DMS153 (cell line): ENCODE results near the gene IRX4.
"Not testable (repeated sequence)": the region's sequence is repeated elsewhere in the genome, so short reads cannot be mapped to it uniquely, and the experiment has no call there.

Source experiments
- DNase-seq: peaks from one replicate; lab custom pipeline; 2025; lab: John Stamatoyannopoulos, UW

The IRX4 gene

GRCh38 chr5:1877103-1878049, 5.3 kb downstream of the IRX4 start:
- DNase-seq = no peak

GRCh38 chr5:1876660-1877064, 6.1 kb downstream of the IRX4 start:
- DNase-seq = no peak

DNA sequence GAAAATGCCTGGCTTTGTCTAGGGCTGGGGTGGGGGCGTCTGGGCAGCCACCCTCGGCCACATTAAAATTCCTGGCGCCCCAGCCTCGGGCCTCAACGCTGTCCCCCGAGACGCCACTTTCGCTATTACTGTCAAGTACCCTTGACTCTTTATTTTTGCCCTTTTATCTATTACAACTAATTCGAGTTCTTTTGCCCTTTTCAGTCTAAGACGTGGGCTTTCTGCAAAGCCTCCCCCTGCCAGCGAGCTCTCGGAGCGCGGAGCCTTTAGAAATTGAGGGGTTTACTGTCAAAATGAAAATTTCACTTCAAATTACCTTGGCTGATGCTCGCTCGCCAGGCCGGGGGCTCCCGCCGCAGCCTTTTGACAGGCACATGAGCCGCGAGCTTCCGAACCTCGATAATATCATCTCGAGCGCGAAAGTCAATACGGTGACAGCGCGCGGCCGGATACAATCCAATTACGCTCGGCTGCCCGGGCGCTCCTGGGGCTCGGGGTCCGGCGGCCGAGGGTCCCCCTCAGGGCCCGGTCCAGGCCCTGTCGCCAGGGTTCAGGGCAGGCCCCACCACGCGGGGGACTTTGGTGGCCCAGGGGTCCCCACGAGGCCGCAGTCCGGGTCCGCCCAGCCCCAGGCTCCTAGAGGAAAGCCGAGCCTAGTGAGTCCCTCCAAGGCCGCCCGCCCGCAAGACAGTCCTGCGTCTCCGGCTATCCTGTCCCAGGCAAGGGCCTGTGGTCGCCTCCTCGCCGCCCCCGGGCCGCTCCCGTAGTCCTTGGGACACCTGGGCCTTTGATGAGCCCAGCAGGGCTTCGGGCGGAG, 6.7 kb downstream of the IRX4 start:
- no peak for DNase-seq

GRCh38 chr5:1875281-1875842, 7.4 kb downstream of the IRX4 start:
- DNase-seq = no peak

- DNase-seq = peak; percentile 33
Measured at GRCh38 chr5:1874771-1875220, 7.9 kb downstream of the IRX4 start.

DNA sequence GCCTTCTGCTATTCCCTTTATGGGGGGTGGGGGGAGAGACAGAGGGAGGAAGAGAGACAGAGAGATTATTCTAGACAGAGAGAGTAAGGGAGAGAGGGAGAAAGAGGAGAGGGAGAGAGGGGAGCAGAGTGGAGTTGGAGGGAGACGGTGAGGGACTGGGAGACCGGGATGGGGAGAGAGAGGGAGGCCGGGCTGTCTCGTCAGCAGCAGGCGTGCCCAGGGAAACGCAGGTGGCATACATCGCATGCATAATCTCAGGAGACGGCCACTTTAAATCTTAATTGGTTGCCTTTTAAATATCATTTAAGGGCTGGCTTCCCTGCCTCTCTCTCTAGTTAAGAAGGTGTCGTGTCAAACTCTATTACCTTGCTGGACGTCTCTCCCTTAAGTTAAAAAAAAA, 8.4 kb downstream of the IRX4 start:
- no peak for DNase-seq

- no peak for DNase-seq
Measured at GRCh38 chr5:1873243-1873959, 9.3 kb downstream of the IRX4 start.

GRCh38 chr5:1871441-1871840, 11.3 kb downstream of the IRX4 start:
- no peak for DNase-seq

- not testable (repeated sequence) for DNase-seq
Measured at GRCh38 chr5:1870435-1871272, 12.1 kb downstream of the IRX4 start.

- DNase-seq = no peak
Measured at GRCh38 chr5:1868886-1869475, 13.7 kb downstream of the IRX4 start.

DNA sequence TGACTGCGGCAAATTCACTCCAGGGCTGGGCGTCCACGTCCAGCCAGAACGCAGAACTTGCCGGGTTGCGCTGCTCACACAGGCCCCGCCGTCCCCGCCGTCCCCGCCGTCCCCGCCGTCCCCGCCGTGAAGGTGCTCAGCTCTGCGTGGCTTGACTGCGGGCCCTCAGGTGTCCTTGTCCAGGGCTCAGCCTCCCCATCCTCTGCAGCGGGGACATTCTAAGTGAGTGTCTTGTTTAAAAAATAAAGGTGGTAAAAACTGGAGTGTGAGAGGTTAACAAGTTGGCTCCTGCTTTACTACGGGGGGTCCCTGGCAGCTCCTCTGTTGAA, 14.9 kb downstream of the IRX4 start:
- no peak for DNase-seq

DNA sequence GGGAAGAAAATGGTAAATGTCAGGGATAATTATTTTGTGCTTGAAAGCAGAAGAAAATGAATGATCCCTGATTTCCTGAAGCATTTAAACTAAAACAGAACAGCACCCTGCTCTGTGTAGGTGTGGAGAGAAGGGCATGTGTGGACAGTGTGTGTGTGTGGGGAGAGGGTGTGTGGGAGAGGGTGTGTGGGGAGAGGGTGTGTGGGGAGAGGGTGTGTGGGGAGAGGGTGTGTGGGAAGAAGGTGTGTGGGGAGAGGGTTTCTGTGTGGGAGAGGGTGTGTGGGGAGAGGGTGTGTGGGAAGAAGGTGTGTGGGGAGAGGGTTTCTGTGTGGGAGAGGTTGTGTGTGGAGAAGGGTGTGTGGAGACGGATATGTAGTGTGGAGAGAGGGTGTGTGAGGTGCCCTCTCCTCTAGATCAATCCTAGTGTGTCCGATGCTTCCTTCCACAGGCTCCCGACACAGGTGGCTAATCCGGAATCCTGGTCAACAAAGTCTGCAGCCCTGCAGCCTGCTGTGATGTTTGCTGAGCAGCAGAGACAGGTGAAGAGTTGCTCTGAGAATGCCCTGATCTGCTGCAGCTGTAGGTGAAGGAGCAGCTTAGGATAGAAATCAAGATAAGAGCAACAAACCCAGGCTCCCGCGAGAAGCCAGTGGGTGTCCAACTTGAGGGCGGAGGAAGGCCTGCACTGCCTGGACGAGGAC, 15.5 kb downstream of the IRX4 start:
- DNase-seq = no peak

DNA sequence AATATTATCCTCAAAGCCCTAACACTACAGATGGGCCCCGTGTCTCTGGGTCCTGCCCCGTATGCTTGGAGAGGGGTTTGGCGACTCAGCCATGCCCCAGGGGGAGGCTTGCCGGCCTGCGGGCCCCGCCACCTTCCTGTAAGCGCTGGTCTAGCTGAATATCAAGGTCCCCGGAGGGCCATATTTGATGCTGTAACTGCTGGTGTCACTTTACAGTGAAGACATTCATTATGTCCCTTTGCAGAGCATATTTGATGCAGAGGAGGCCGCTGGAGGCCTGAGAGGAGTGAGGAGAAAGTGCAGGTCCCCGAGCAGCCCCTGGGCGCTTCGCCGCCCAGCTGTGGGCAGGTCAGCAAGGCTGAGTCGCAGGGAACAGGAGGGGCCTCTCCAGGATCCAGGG, 16.8 kb downstream of the IRX4 start:
- DNase-seq = no peak

DNA sequence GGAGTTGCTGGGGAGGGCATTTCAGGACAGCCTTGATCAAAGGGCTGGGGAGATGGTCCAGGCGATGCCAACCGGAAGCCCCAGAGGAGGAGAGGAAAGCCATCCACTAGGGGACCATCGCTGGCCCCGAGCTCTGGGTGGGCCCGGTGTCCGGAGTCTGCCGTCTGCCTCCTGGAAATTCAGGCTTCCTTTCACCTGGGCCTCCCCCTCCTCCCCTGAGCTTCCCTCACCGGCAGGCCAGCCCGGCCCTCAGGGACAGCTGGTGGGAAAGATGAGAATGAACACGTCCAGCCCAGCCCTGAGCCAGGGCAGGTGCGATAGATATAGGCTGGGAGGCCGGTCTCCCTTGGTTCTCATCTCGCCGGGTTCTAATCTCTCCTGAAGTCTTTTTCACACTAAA, 17.2 kb downstream of the IRX4 start:
- no peak for DNase-seq

GRCh38 chr5:1864896-1865440, 17.8 kb downstream of the IRX4 start:
- no peak for DNase-seq

GRCh38 chr5:1860949-1861348, 21.8 kb downstream of the IRX4 start:
- DNase-seq = no peak

- no peak for DNase-seq
Measured at GRCh38 chr5:1860021-1860610, 22.6 kb downstream of the IRX4 start.

GRCh38 chr5:1859099-1859498, 23.6 kb downstream of the IRX4 start:
- no peak for DNase-seq

- no peak for DNase-seq
Measured at GRCh38 chr5:1858436-1858835, 24.3 kb downstream of the IRX4 start.

DNA sequence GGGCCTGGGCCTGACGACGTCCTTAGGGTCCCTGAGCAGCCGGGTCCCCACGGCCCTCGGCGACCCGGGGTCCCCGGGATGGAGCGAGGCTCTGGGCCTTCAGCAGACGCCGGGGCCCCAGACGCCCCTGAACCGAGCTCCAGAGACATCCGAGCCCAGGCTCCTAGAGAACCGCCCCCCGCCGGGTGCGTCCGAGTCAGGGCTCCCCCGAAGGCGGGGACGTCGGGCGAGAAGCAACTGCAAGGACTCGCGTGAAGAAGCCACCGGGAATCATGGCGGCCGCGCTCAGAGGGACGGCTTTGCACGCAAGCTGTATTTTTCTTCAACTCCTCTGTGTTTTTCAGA, 25.5 kb downstream of the IRX4 start:
- DNase-seq = no peak
